ENCODE results near the gene ADGRG3.
A peak's percentile ranks its signal among the peaks of the same experiment; 100 is the strongest.

Gene ADGRG3

GRCh38 chr16:57736419-57737351, 68.6 kb downstream of the ADGRG3 start (continued):
- TF ChIP-seq AEBP2 (tag by site-specific recombination; IDR thresholded peaks at IDR 0.05; ENCODE audit: borderline replicate concordance) (no peak), ZNF292 (tag by site-specific recombination; IDR thresholded peaks at IDR 0.05; ENCODE audit: borderline replicate concordance, low read depth) (no peak), YY2 (tag by site-specific recombination; IDR thresholded peaks at IDR 0.05) (no peak), ZNF677 (tag by site-specific recombination; IDR thresholded peaks at IDR 0.05) (no peak), ZNF521 (tag by site-specific recombination; IDR thresholded peaks at IDR 0.05) (no peak), ZNF16 (tag by site-specific recombination; IDR thresholded peaks at IDR 0.05; ENCODE audit: low read depth) (no peak), ZIC2 (tag by site-specific recombination; IDR thresholded peaks at IDR 0.05) (no peak), ZNF776 (tag by site-specific recombination; IDR thresholded peaks at IDR 0.05; ENCODE audit: borderline replicate concordance) (no peak), ZNF501 (tag by site-specific recombination; IDR thresholded peaks at IDR 0.05) (no peak), ZNF558 (tag by site-specific recombination; IDR thresholded peaks at IDR 0.05) (no peak), ZNF114 (tag by site-specific recombination; IDR thresholded peaks at IDR 0.05) (no peak), ZNF138 (tag by site-specific recombination; IDR thresholded peaks at IDR 0.05; ENCODE audit: borderline replicate concordance) (no peak), ZBTB26 (tag by site-specific recombination; optimal IDR thresholded peaks at IDR 0.05) (no peak), REPIN1 (tag by site-specific recombination; IDR thresholded peaks at IDR 0.05; ENCODE audit: low read depth) (no peak), ZBTB44 (tag by site-specific recombination; IDR thresholded peaks at IDR 0.05) (peak; percentile 97), WT1 (tag by site-specific recombination; IDR thresholded peaks at IDR 0.05) (no peak), ZNF692 (tag by site-specific recombination; IDR thresholded peaks at IDR 0.05) (peak; percentile 25; the same call in 1 of the 2 replicates), GFI1B (tag by site-specific recombination; IDR thresholded peaks at IDR 0.05) (no peak), ZNF423 (tag by site-specific recombination; IDR thresholded peaks at IDR 0.05) (no peak), ZNF404 (tag by site-specific recombination; IDR thresholded peaks at IDR 0.05) (no peak), ATF2 (tag by site-specific recombination; IDR thresholded peaks at IDR 0.05; ENCODE audit: low read depth) (peak; percentile 98), MEIS1 (CRISPR knock-in tag; IDR thresholded peaks at IDR 0.05; ENCODE audit: borderline replicate concordance) (no peak), ZNF132 (tag by site-specific recombination; IDR thresholded peaks at IDR 0.05; ENCODE audit: borderline replicate concordance) (no peak), KLF7 (tag by site-specific recombination; IDR thresholded peaks at IDR 0.05; ENCODE audit: borderline replicate concordance) (0 out of 2 replicates have a peak, but pooled peaks have one; percentile 12), ZNF555 (tag by site-specific recombination; conservative IDR thresholded peaks at IDR 0.05) (no peak), ZBTB17 (tag by site-specific recombination; IDR thresholded peaks at IDR 0.05) (peak; percentile 84), GLI2 (tag by site-specific recombination; IDR thresholded peaks at IDR 0.05; ENCODE audit: borderline replicate concordance, low read depth) (no peak), ZNF211 (tag by site-specific recombination; IDR thresholded peaks at IDR 0.05; ENCODE audit: low read depth) (no peak), IKZF3 (tag by site-specific recombination; IDR thresholded peaks at IDR 0.05) (no peak), ZXDB (tag by site-specific recombination; IDR thresholded peaks at IDR 0.05) (no peak), ZNF654 (tag by site-specific recombination; IDR thresholded peaks at IDR 0.05; ENCODE audit: low read depth) (no peak), ZFP3 (tag by site-specific recombination; IDR thresholded peaks at IDR 0.05; ENCODE audit: low read depth) (no peak), ZBTB8A (tag by site-specific recombination; IDR thresholded peaks at IDR 0.05) (no peak)
